GM23338 (cell line): ENCODE results near the gene GP9.

Experiments
- EZH2 ChIP-seq: fragments of 200-600 bp; sonication (generic); IDR thresholded peaks from one replicate; pipeline ENCODE4 v1.8.0; 2017; ENCODE audit warnings: antibody characterized with exemption, mild to moderate bottlenecking, low read depth; ENCODE audit not compliant: unreplicated experiment
- EZH2phosphoT487 ChIP-seq: fragments of 200-600 bp; sonication (generic); IDR thresholded peaks from one replicate; pipeline ENCODE4 v1.8.1; 2018; ENCODE audit warnings: antibody characterized with exemption; ENCODE audit not compliant: unreplicated experiment
- STAT1 ChIP-seq: IDR thresholded peaks from one replicate; pipeline ENCODE4 v1.6.1; 2016; ENCODE audit warnings: antibody characterized with exemption; ENCODE audit not compliant: unreplicated experiment
- TF ChIP-seq, protein P1 (sequence below): IDR thresholded peaks from one replicate; pipeline ENCODE4 v1.6.1; 2018; ENCODE audit warnings: antibody characterized with exemption; ENCODE audit not compliant: unreplicated experiment
- TF ChIP-seq, protein P2 (sequence below), 2 experiments: fragments of 200-600 bp in 1 of 2; sonication (generic) in 1 of 2; conservative IDR thresholded peaks; 2 replicates each; pipeline versions ENCODE4 v1.5.1 to v1.6.1; 2016 to 2017; ENCODE audit warnings: antibody characterized with exemption in 2 of 2, low read depth in 2 of 2, mild to moderate bottlenecking in 2 of 2, moderate library complexity in 1 of 2

DNA sequence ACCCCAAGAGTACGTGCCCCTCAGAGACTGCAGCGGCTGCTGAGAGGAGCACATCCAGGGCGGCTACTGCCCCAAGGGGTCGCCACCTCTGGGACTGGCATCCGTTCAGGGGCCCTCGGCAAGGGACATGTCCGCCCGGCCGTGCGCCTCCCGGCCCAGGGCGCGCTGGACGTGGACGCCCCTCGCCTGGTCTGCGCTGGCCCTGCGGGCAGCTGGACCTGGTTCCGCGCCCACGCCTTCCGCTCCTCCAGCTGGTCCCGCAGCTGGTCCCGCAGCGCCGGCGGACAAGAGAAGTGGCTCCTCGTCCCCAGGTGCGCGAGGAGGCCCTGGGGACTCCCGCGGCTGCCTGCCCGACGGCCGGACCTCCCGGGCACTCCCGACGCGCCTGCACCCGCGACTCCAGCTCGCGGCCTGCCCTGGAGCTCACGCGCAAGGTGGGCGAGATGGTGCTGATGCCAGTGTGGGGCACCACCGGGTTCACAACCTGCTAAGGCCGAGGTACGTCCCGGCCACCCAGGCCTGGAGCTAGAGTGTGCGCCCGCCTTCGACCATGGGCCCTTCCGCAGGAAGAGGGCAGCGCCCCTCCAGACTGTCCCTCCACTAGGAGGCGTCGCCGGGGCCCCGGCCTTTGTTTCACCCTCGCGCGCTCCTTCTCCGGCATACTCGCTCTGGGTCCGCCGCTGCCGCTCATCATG lies 14.4 kb upstream of the GP9 start:
- TF ChIP-seq, protein P1, sequence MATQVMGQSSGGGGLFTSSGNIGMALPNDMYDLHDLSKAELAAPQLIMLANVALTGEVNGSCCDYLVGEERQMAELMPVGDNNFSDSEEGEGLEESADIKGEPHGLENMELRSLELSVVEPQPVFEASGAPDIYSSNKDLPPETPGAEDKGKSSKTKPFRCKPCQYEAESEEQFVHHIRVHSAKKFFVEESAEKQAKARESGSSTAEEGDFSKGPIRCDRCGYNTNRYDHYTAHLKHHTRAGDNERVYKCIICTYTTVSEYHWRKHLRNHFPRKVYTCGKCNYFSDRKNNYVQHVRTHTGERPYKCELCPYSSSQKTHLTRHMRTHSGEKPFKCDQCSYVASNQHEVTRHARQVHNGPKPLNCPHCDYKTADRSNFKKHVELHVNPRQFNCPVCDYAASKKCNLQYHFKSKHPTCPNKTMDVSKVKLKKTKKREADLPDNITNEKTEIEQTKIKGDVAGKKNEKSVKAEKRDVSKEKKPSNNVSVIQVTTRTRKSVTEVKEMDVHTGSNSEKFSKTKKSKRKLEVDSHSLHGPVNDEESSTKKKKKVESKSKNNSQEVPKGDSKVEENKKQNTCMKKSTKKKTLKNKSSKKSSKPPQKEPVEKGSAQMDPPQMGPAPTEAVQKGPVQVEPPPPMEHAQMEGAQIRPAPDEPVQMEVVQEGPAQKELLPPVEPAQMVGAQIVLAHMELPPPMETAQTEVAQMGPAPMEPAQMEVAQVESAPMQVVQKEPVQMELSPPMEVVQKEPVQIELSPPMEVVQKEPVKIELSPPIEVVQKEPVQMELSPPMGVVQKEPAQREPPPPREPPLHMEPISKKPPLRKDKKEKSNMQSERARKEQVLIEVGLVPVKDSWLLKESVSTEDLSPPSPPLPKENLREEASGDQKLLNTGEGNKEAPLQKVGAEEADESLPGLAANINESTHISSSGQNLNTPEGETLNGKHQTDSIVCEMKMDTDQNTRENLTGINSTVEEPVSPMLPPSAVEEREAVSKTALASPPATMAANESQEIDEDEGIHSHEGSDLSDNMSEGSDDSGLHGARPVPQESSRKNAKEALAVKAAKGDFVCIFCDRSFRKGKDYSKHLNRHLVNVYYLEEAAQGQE: no peak
- TF ChIP-seq EZH2phosphoT487 (no peak), EZH2 (no peak), STAT1 (no peak)
- TF ChIP-seq, protein P2, sequence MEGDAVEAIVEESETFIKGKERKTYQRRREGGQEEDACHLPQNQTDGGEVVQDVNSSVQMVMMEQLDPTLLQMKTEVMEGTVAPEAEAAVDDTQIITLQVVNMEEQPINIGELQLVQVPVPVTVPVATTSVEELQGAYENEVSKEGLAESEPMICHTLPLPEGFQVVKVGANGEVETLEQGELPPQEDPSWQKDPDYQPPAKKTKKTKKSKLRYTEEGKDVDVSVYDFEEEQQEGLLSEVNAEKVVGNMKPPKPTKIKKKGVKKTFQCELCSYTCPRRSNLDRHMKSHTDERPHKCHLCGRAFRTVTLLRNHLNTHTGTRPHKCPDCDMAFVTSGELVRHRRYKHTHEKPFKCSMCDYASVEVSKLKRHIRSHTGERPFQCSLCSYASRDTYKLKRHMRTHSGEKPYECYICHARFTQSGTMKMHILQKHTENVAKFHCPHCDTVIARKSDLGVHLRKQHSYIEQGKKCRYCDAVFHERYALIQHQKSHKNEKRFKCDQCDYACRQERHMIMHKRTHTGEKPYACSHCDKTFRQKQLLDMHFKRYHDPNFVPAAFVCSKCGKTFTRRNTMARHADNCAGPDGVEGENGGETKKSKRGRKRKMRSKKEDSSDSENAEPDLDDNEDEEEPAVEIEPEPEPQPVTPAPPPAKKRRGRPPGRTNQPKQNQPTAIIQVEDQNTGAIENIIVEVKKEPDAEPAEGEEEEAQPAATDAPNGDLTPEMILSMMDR (conservative IDR thresholded peaks at IDR 0.05; ENCODE audit: low read depth in 2 of 2): peak; percentile 50 to 73
